Osteoblast (primary cell): ENCODE measurements around the gene TTC28. TPM values are rescaled to one million over a fixed set of nuclear protein-coding genes. Genes with fewer than 3 reads are reported as not detected.
"Not testable (repeated sequence)": the region's sequence is repeated elsewhere in the genome, so short reads cannot be mapped to it uniquely, and the experiment has no call there.

Experiments
- DNase-seq: peaks from one replicate; pipeline ENCODE4 v3.0.0; 2011; ENCODE audit warnings: low spot score, mixed read lengths; ENCODE audit not compliant: insufficient read length; ENCODE audit errors: missing footprints
- H2AFZ ChIP-seq: 2 replicates; pipeline ENCODE4 v1.6.0; 2011; ENCODE audit warnings: mild to moderate bottlenecking, low read length
- H3K27ac ChIP-seq: 2 replicates; pipeline ENCODE4 v1.5.1; 2011; ENCODE audit warnings: mild to moderate bottlenecking, low read depth, low read length, moderate library complexity
- H3K27me3 ChIP-seq: 2 replicates; pipeline ENCODE4 v1.6.0; 2012; ENCODE audit warnings: mild to moderate bottlenecking, control low read depth, inconsistent platforms, low read length, moderate library complexity; ENCODE audit not compliant: insufficient read depth
- H3K36me3 ChIP-seq: 2 replicates; pipeline ENCODE4 v1.5.1; 2011; ENCODE audit warnings: mild to moderate bottlenecking, low read length, control low read depth, moderate library complexity; ENCODE audit not compliant: insufficient read depth
- H3K4me1 ChIP-seq: 2 replicates; pipeline ENCODE4 v1.5.1; 2011; ENCODE audit warnings: mild to moderate bottlenecking, low read length, control low read depth, moderate library complexity; ENCODE audit not compliant: insufficient read depth
- H3K4me2 ChIP-seq: 2 replicates; pipeline ENCODE4 v1.6.0; 2011; ENCODE audit warnings: mild to moderate bottlenecking, low read length; ENCODE audit not compliant: insufficient read depth
- H3K4me3 ChIP-seq: fragments of 200-600 bp; sonication (generic); 3 replicates; pipeline ENCODE4 v1.5.1; 2012; ENCODE audit warnings: mild to moderate bottlenecking, low read length, inconsistent platforms; ENCODE audit not compliant: insufficient read depth
- H3K79me2 ChIP-seq: 2 replicates; pipeline ENCODE4 v1.6.0; 2012; ENCODE audit warnings: mild to moderate bottlenecking, low read length, control low read depth, inconsistent platforms; ENCODE audit not compliant: insufficient read depth
- H3K9me3 ChIP-seq: 2 replicates; pipeline ENCODE4 v1.5.1; 2011; ENCODE audit warnings: low read depth, low read length, control low read depth
- H4K20me1 ChIP-seq: 2 replicates; pipeline ENCODE4 v1.6.0; 2012; ENCODE audit warnings: mild to moderate bottlenecking, low read length, control low read depth; ENCODE audit not compliant: insufficient read depth
- CTCF ChIP-seq: IDR thresholded peaks from 2 replicates; pipeline ENCODE4 v1.5.1; 2011; ENCODE audit warnings: mild to moderate bottlenecking, low read depth, low read length, moderate library complexity; ENCODE audit errors: extremely low read depth
- total RNA-seq: library from RNA; depleted of rRNA; stranded (reverse); fragments of >200 nt; gene quantifications from 2 replicates; pipeline ENCODE4 v1.2.3, GENCODE V29; 2012

The TTC28 gene
- total RNA-seq, 1 donor, result 48.1 TPM

- Histone ChIP-seq H3K4me2 (no peak overlapping the region), H2AFZ (no peak overlapping the region), H3K79me2 (no peaks in the 10 kb centered on the region), H3K4me3 (no peak overlapping the region), H4K20me1 (no peaks in the 10 kb centered on the region), H3K36me3 (no peaks in the 10 kb centered on the region), H3K27ac (no peak overlapping the region), H3K27me3 (no peaks in the 10 kb centered on the region), H3K9me3 (no peaks in the 10 kb centered on the region), H3K4me1 (peaks cover 9% of the 10 kb centered on the region)
- no peak for DNase-seq
- TF ChIP-seq CTCF, result no peak
Observed at GRCh38 chr22:28562324-28562723, 117.3 kb downstream of the TTC28 start.

- not testable (repeated sequence) for DNase-seq, H3K79me2 ChIP-seq, H3K9me3 ChIP-seq, H4K20me1 ChIP-seq, H3K4me1 ChIP-seq, H3K36me3 ChIP-seq, H3K27me3 ChIP-seq, H2AFZ ChIP-seq, H3K4me3 ChIP-seq, H3K27ac ChIP-seq, H3K4me2 ChIP-seq
Observed at GRCh38 chr22:28560743-28561101, 118.9 kb downstream of the TTC28 start.

- Histone ChIP-seq H3K4me1 (peaks cover 9% of the 10 kb centered on the region), H3K27ac (peak overlapping the region; percentile 57), H3K36me3 (no peaks in the 10 kb centered on the region), H3K79me2 (no peaks in the 10 kb centered on the region), H3K27me3 (no peaks in the 10 kb centered on the region), H3K9me3 (no peaks in the 10 kb centered on the region), H3K4me3 (no peak overlapping the region), H3K4me2 (no peak overlapping the region), H2AFZ (no peak overlapping the region), H4K20me1 (no peaks in the 10 kb centered on the region)
- no peak for TF ChIP-seq CTCF
- DNase-seq, result no peak
Observed at GRCh38 chr22:28560046-28560742, 119.4 kb downstream of the TTC28 start.

- no peaks in the 10 kb centered on the region for H4K20me1 ChIP-seq
- H3K4me1 ChIP-seq, result peaks cover 9% of the 10 kb centered on the region
- no peak overlapping the region for H2AFZ ChIP-seq
- no peak overlapping the region for H3K4me3 ChIP-seq
- DNase-seq, result no peak
- H3K36me3 ChIP-seq, result no peaks in the 10 kb centered on the region
- H3K4me2 ChIP-seq, result no peak overlapping the region
- H3K27ac ChIP-seq, result no peak overlapping the region
- no peak for TF ChIP-seq CTCF
- H3K79me2 ChIP-seq, result no peaks in the 10 kb centered on the region
- no peaks in the 10 kb centered on the region for H3K27me3 ChIP-seq
- H3K9me3 ChIP-seq, result no peaks in the 10 kb centered on the region
Observed at GRCh38 chr22:28557184-28557583, 122.5 kb downstream of the TTC28 start.

- H3K4me2 ChIP-seq, H3K4me3 ChIP-seq, H3K36me3 ChIP-seq, DNase-seq, H3K79me2 ChIP-seq, H3K9me3 ChIP-seq, H3K4me1 ChIP-seq, H2AFZ ChIP-seq, H3K27ac ChIP-seq, H4K20me1 ChIP-seq, H3K27me3 ChIP-seq: not testable (repeated sequence)
Observed at GRCh38 chr22:28553108-28553866, 126.4 kb downstream of the TTC28 start.
